IgD-negative memory B cell (primary cell): Measurements from ENCODE around the gene HEBP2. TPM values are rescaled to one million over a fixed set of nuclear protein-coding genes. Genes with fewer than 3 reads are reported as not detected.
"Not testable (repeated sequence)": the region's sequence is repeated elsewhere in the genome, so short reads cannot be mapped to it uniquely, and the experiment has no call there.

Experiments used
- H3K27ac Mint-ChIP-seq, 3 donors: one replicate each; pipeline ENCODE4 v1.8.0; 2020 to 2022; ENCODE audit warnings: mild to moderate bottlenecking in 3 of 3, mixed read lengths in 3 of 3, moderate library complexity in 1 of 3
- H3K27me3 Mint-ChIP-seq: one replicate; pipeline ENCODE4 v1.8.0; 2021; ENCODE audit warnings: mixed read lengths
- H3K36me3 Mint-ChIP-seq: one replicate; pipeline ENCODE4 v1.8.0; 2020; ENCODE audit warnings: mild to moderate bottlenecking, mixed read lengths
- H3K4me1 Mint-ChIP-seq, 3 donors: one replicate each; pipeline ENCODE4 v1.8.0; 2020 to 2022; ENCODE audit warnings: mixed read lengths in 3 of 3, mild to moderate bottlenecking in 1 of 3
- H3K4me3 Mint-ChIP-seq, 4 donors: one replicate each; pipeline ENCODE4 v1.8.0; 2020 to 2022; ENCODE audit warnings: mild to moderate bottlenecking in 4 of 4, mixed read lengths in 4 of 4, moderate library complexity in 3 of 4
- H3K9me3 Mint-ChIP-seq, 3 donors: one replicate each; pipeline ENCODE4 v1.8.0; 2020 to 2021; ENCODE audit warnings: mixed read lengths in 3 of 3, mild to moderate bottlenecking in 1 of 3
- polyA plus RNA-seq: library from polyadenylated mRNA; unstranded; fragments of 300-500 nt; fragmentation: Illumina TruSeq; gene quantifications from one replicate; pipeline ENCODE4 v1.2.3, GENCODE V29; 2021

The HEBP2 gene
- polyA plus RNA-seq, 1 donor from 2014 or later, result 58.8 TPM

- peaks cover 7 to 23% (median 10%) of the 10 kb centered on the region in 3 donors for H3K4me1 Mint-ChIP-seq
- H3K9me3 Mint-ChIP-seq, result no peaks in the 10 kb centered on the region
- no peaks in the 10 kb centered on the region for H3K27me3 Mint-ChIP-seq
- peaks cover 4% of the 10 kb centered on the region for H3K36me3 Mint-ChIP-seq
- H3K27ac Mint-ChIP-seq, result peak overlapping the region in 1 of 3 donors; percentile 46
- H3K4me3 Mint-ChIP-seq, result peak overlapping the region in 1 of 4 donors; percentile 90
Measured at GRCh38 chr6:138406443-138406842, 2.4 kb downstream of the HEBP2 start.

- Mint-ChIP-seq H3K4me3 (peak overlapping the region in 1 of 4 donors; percentile 21), H3K9me3 (no peaks in the 10 kb centered on the region), H3K27me3 (no peaks in the 10 kb centered on the region), H3K36me3 (peaks cover 14% of the 10 kb centered on the region), H3K27ac (peak overlapping the region in 1 of 3 donors; percentile 11), H3K4me1 (peaks cover 3 to 14% (median 9%) of the 10 kb centered on the region in 3 donors)
Measured at GRCh38 chr6:138410048-138410735, 6.2 kb downstream of the HEBP2 start.

GRCh38 chr6:138410972-138411880 is 7.2 kb downstream of the HEBP2 start:
- Mint-ChIP-seq H3K36me3 (peaks cover 14% of the 10 kb centered on the region), H3K27me3 (no peaks in the 10 kb centered on the region), H3K27ac (no peak overlapping the region)

DNA sequence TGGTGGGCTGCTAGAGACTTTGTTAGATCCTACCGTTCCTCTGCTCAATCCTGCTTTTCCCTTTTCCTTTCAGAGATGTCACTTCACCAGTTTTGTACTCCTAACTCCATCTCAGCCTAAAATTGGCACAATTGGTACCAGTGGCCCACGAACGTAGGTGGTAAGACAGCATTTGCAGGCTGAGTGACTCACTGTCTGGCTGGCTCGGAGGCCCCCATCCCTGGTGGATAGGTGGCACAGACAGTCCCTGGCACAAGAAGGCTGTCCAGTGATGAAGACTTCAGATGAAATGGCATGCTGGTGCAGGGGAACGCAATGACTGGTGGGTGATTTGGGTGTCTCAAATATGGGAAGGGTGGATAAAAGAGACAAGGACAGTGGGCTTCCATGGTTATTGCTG is 11.1 kb downstream of the HEBP2 start:
- no peak overlapping the region for H3K27ac Mint-ChIP-seq
- no peak overlapping the region for H3K4me3 Mint-ChIP-seq
- H3K9me3 Mint-ChIP-seq, result no peaks in the 10 kb centered on the region
- peaks cover 0 to 2% (median 0%) of the 10 kb centered on the region in 3 donors for H3K4me1 Mint-ChIP-seq
- no peaks in the 10 kb centered on the region for H3K27me3 Mint-ChIP-seq
- peaks cover 21% of the 10 kb centered on the region for H3K36me3 Mint-ChIP-seq

More at GRCh38 chr6:138410972-138411880, 7.2 kb downstream of the HEBP2 start:
- Mint-ChIP-seq H3K9me3 (no peaks in the 10 kb centered on the region), H3K4me3 (no peak overlapping the region), H3K4me1 (peaks cover 2 to 8% (median 2%) of the 10 kb centered on the region in 3 donors)

- peaks cover 21% of the 10 kb centered on the region for H3K36me3 Mint-ChIP-seq
- no peaks in the 10 kb centered on the region for H3K9me3 Mint-ChIP-seq
- no peak overlapping the region for H3K27ac Mint-ChIP-seq
- H3K4me3 Mint-ChIP-seq, result no peak overlapping the region
- H3K27me3 Mint-ChIP-seq, result no peaks in the 10 kb centered on the region
- peaks cover 0 to under 1% (median 0%) of the 10 kb centered on the region in 3 donors for H3K4me1 Mint-ChIP-seq
Measured at GRCh38 chr6:138416206-138416605, 12.2 kb downstream of the HEBP2 start.

- Mint-ChIP-seq H3K27me3 (no peaks in the 10 kb centered on the region), H3K36me3 (peaks cover 20% of the 10 kb centered on the region), H3K27ac (no peak overlapping the region), H3K4me3 (no peak overlapping the region), H3K9me3 (no peaks in the 10 kb centered on the region), H3K4me1 (no peaks in the 10 kb centered on the region)
Measured at GRCh38 chr6:138417493-138418117, 13.6 kb downstream of the HEBP2 start.

DNA sequence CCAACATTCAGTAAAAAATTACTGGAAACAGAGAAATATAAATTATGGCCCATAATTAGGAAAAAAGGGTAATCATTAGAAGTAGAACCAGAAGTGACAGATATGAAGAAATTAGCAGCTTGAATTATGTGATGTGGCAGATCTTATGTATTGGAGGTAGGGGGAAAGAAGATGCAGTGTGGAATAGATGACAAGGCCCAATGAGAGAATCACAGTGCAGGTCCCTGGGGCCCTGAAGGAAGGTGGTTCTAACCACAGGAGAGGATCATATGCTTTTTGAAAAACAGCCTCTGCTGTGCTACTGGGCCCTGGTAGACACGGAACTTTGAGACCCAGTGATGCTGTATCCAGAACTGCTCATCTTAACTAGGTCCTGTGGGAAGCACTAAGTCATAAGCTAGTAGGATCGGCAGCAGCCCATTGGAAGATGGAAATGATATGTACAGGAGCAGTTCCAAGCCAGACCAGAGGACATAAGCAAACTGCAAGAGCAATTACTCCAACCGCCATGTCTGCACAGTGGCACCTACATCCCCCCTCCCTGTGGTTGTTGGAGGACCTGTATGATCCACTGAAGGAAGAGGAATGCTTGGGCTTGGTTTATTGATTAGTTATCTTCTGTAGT is 14.2 kb downstream of the HEBP2 start:
- H3K27ac Mint-ChIP-seq, result no peak overlapping the region
- H3K9me3 Mint-ChIP-seq, result no peaks in the 10 kb centered on the region
- no peak overlapping the region for H3K4me3 Mint-ChIP-seq
- peaks cover 2% of the 10 kb centered on the region for H3K27me3 Mint-ChIP-seq
- H3K36me3 Mint-ChIP-seq, result peaks cover 20% of the 10 kb centered on the region
- no peaks in the 10 kb centered on the region for H3K4me1 Mint-ChIP-seq

GRCh38 chr6:138419766-138420165 is 15.7 kb downstream of the HEBP2 start:
- Mint-ChIP-seq H3K36me3 (peaks cover 12% of the 10 kb centered on the region), H3K9me3 (no peaks in the 10 kb centered on the region), H3K4me1 (no peaks in the 10 kb centered on the region), H3K27ac (no peak overlapping the region), H3K27me3 (peaks cover 3% of the 10 kb centered on the region), H3K4me3 (no peak overlapping the region)

DNA sequence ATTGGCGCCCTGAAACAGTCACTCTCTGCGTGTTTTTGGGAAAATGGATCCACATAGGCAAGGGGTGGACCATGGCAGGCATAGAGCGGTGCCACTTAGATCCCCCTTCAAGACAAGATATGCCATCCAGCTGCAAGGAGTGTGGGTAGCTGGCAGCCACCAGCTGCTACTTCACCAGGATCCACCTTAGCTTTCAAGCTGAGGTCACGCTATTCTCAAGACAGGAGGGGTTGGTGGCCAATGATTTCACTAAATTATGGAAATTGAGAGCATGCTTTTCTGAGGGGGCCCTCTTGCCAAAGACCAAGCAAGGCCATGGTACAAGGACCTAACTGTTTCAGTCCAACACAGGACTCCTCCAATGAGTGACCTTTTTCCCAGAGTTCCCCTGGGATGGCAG is 16.3 kb downstream of the HEBP2 start:
- Mint-ChIP-seq H3K27ac (no peak overlapping the region), H3K4me1 (no peaks in the 10 kb centered on the region), H3K9me3 (no peaks in the 10 kb centered on the region), H3K27me3 (peaks cover 3% of the 10 kb centered on the region), H3K36me3 (peaks cover 12% of the 10 kb centered on the region), H3K4me3 (no peak overlapping the region)

DNA sequence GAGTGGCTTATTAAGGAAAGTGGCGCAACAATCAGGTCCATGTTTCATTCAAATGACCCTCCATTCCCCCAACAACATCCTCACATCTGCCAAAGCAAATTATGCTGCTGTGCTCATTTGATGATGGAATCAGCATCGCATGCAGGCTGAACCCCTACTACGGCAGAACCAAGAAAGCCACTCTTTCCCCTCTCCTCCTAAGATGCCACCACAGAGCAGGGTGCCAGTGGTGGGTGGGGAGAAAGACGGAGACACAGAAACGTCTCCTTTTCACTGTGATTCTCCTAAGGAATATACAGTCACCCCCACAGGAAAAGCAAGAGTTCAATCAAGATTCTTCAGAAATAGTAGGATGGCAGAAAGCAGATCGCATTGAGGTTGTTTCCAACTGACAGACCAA is 17.1 kb downstream of the HEBP2 start:
- Mint-ChIP-seq H3K36me3 (peaks cover 12% of the 10 kb centered on the region), H3K27ac (no peak overlapping the region), H3K9me3 (no peaks in the 10 kb centered on the region), H3K4me3 (no peak overlapping the region), H3K27me3 (peaks cover 3% of the 10 kb centered on the region), H3K4me1 (peaks cover 0 to 2% (median 0%) of the 10 kb centered on the region in 3 donors)

DNA sequence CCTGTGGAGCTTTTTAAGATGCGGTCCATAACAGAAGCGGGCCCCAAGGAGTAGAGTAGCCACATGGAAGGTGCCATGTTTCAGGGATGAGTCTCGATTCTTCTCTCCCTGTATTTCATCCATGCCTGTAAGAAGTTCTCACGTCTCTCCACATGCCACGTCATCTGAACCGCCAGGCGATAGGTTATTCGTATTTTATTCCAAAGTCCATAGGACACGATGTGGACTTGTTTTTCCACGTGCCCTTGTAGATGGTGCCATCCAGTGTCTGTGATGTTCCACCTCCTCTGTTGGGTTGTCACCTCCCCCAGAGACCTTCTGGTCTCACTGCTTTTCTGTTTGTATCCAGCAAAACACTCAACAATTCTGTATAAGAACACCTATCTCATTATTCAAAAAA is 17.6 kb downstream of the HEBP2 start:
- H3K27ac Mint-ChIP-seq, result no peak overlapping the region
- H3K4me1 Mint-ChIP-seq, result peaks cover 0 to 2% (median 0%) of the 10 kb centered on the region in 3 donors
- H3K9me3 Mint-ChIP-seq, result no peaks in the 10 kb centered on the region
- H3K36me3 Mint-ChIP-seq, result peaks cover 12% of the 10 kb centered on the region
- H3K27me3 Mint-ChIP-seq, result peaks cover 3% of the 10 kb centered on the region
- no peak overlapping the region for H3K4me3 Mint-ChIP-seq

GRCh38 chr6:138422861-138423260 is 18.8 kb downstream of the HEBP2 start:
- Mint-ChIP-seq H3K4me1 (peaks cover 0 to 2% (median 0%) of the 10 kb centered on the region in 3 donors), H3K9me3 (no peaks in the 10 kb centered on the region), H3K27ac (no peak overlapping the region), H3K36me3 (peaks cover 9% of the 10 kb centered on the region), H3K4me3 (no peak overlapping the region), H3K27me3 (peaks cover 3% of the 10 kb centered on the region)

DNA sequence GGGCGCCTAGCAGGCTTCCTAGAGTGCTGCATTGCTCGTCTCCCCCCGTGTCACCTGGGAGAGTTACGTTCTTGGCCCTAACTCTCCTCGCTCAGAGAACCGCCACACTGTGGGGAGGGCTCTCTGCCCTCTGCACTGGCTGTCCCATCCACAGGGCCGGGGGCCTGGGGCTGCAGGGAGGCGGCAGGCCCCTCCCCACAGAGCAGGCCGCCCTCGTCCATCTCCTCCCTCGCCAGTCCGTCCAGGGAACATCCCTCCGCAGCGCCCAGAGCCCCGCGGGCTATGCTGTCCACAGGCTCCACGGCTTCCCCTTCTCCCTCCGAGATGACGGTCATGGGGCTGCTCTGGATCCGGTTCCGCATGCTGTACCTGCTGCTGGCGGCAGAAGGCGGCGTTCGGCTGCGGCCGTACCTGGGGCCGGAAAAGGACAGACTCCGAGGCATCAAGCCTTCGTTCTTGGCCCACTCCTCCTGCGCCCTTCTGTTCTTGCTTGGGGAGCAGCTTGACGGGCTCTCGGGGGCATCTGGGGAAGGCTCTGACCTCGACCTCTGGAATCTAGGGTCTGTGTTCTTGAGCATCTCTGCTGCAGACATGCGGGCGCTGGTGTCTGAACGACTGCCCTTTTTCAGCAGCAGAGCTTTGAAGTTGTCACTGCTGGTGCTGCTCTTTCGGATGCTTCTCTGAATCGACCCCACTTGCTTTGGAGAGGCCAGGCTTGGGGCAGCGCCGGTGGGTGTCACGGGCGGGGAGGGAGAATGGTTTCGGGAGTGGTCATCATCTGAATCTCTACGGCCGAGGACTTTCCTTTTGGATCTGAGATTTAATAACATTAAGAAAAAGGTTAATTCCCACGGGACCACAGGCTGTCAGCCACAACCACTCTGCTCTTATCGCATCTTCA is 20.2 kb downstream of the HEBP2 start:
- H3K4me3 Mint-ChIP-seq, result no peak overlapping the region
- peaks cover 0 to 3% (median 2%) of the 10 kb centered on the region in 3 donors for H3K4me1 Mint-ChIP-seq
- peaks cover 3% of the 10 kb centered on the region for H3K36me3 Mint-ChIP-seq
- peak overlapping the region in 1 of 3 donors; percentile 65 for H3K27ac Mint-ChIP-seq
- H3K9me3 Mint-ChIP-seq, result no peaks in the 10 kb centered on the region
- peaks cover 3% of the 10 kb centered on the region for H3K27me3 Mint-ChIP-seq

DNA sequence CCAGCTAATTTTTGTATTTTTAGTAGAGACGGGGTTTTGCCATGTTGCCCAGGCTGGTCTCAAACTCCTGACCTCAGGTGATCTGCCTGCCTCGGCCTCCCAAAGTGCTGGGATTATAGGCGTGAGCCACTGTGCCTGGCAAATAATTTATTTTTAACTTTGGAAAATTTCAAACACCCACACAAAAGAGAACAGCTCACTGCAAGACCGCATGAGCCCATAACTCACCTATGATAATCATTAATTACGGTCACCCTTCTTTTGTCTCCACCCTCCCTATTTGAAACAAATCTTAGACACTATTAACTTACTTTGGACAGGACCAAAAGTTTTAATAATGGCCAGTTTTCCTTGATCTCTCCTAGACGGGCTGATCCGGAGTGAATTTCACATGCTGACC is 21.2 kb downstream of the HEBP2 start:
- H3K9me3 Mint-ChIP-seq, H3K27ac Mint-ChIP-seq, H3K4me1 Mint-ChIP-seq, H3K36me3 Mint-ChIP-seq, H3K27me3 Mint-ChIP-seq, H3K4me3 Mint-ChIP-seq: not testable (repeated sequence)
